GM20000 (cell line): ENCODE measurements around the gene DPPA2.

Experiments
- DNase-seq: peaks from one replicate; pipeline ENCODE4 v3.0.0; 2012; ENCODE audit warnings: low spot score
- CTCF ChIP-seq: IDR thresholded peaks from 2 replicates; pipeline ENCODE4 v1.5.1; 2012; ENCODE audit warnings: mild to moderate bottlenecking, control low read depth; ENCODE audit errors: extremely low read depth, missing control alignments

DPPA2 gene

GRCh38 chr3:109337393-109337792, 21.1 kb upstream of the DPPA2 start, which contains the start of gene DPPA4:
Gene DPPA4, minus strand, starts transcription at chr3:109337546. Its CDS starts 29 bp downstream, at chr3:109337517.
- DNase-seq: no peak
- TF ChIP-seq CTCF: no peak

- TF ChIP-seq CTCF: no peak
- no peak for DNase-seq
These were observed 20.1 kb upstream of the DPPA2 start for GRCh38 chr3:109336291-109336861.

GRCh38 chr3:109334572-109334971, 18.3 kb upstream of the DPPA2 start:
- TF ChIP-seq CTCF: no peak
- DNase-seq: no peak

GRCh38 chr3:109331692-109332091, 15.4 kb upstream of the DPPA2 start:
- no peak for TF ChIP-seq CTCF

GRCh38 chr3:109330405-109330804, 14.1 kb upstream of the DPPA2 start:
- no peak for DNase-seq
- TF ChIP-seq CTCF: no peak

More at GRCh38 chr3:109331692-109332091, 15.4 kb upstream of the DPPA2 start:
- no peak for DNase-seq

GRCh38 chr3:109328202-109328601, 11.9 kb upstream of the DPPA2 start:
- no peak for TF ChIP-seq CTCF
- DNase-seq: no peak

- no peak for DNase-seq
- no peak for TF ChIP-seq CTCF
These were observed 9.3 kb upstream of the DPPA2 start for GRCh38 chr3:109325657-109326056.
